Stimulated activated CD4-positive, alpha-beta T cell treated with anti-CD3 and anti-CD28 coated beads, Interleukin-12 subunit alpha, Interleukin-12 subunit beta, amount 100 ng/mL, for 48 hours (primary cell): Measurements from ENCODE around the gene NFKBIB.
"Not testable (repeated sequence)": the region's sequence is repeated elsewhere in the genome, so short reads cannot be mapped to it uniquely, and the experiment has no call there.

Experiments
- DNase-seq, 3 donors: peaks; one replicate each; pipeline ENCODE4 v3.0.0-alpha.2; 2020; ENCODE audit warnings: low read depth in 2 of 3, low spot score in 1 of 3

The NFKBIB gene

GRCh38 chr19:38899447-38900201, at the start of gene NFKBIB, which contains the start of gene SIRT2:
TSS of gene NFKBIB (plus strand) at chr19:38899969. CDS start at chr19:38900033, 64 bp downstream.
TSS of gene SIRT2 (minus strand) at chr19:38899618. CDS start at chr19:38899521, 97 bp downstream.
- peak; percentile 97 to 99 (median 99) for DNase-seq

- peak in 2 of 3 donors; percentile 96 to 99 for DNase-seq
These were observed 49.3 kb upstream of the NFKBIB start for GRCh38 chr19:38850436-38850975.

- DNase-seq = no peak
These were observed 48.7 kb upstream of the NFKBIB start for GRCh38 chr19:38850976-38851621.

- DNase-seq = peak; percentile 83 to 92 (median 86)
These were observed 48.0 kb upstream of the NFKBIB start for GRCh38 chr19:38851622-38852230.

GRCh38 chr19:38852231-38853044, 47.3 kb upstream of the NFKBIB start:
- DNase-seq = peak; percentile 44 to 52 (median 46)

GRCh38 chr19:38853214-38853613, 46.6 kb upstream of the NFKBIB start:
- DNase-seq = no peak

GRCh38 chr19:38854961-38855360, 44.8 kb upstream of the NFKBIB start:
- DNase-seq = not testable (repeated sequence)

GRCh38 chr19:38855751-38856150, 44.0 kb upstream of the NFKBIB start:
- not testable (repeated sequence) for DNase-seq

- no peak for DNase-seq
These were observed 43.0 kb upstream of the NFKBIB start for GRCh38 chr19:38856813-38857212.

GRCh38 chr19:38859631-38860204, 40.1 kb upstream of the NFKBIB start:
- not testable (repeated sequence) for DNase-seq

GRCh38 chr19:38861368-38861767, 38.4 kb upstream of the NFKBIB start:
- DNase-seq = no peak

- no peak for DNase-seq
These were observed 37.3 kb upstream of the NFKBIB start for GRCh38 chr19:38862321-38863059.

GRCh38 chr19:38867171-38867780, 32.5 kb upstream of the NFKBIB start:
- DNase-seq = no peak

GRCh38 chr19:38868551-38868950, 31.2 kb upstream of the NFKBIB start:
- DNase-seq = no peak

GRCh38 chr19:38869160-38869835, 30.5 kb upstream of the NFKBIB start:
- DNase-seq = peak in 1 of 3 donors; percentile 29

GRCh38 chr19:38869836-38870607, 29.7 kb upstream of the NFKBIB start:
- peak; percentile 81 to 92 (median 88) for DNase-seq

- no peak for DNase-seq
These were observed 29.2 kb upstream of the NFKBIB start for GRCh38 chr19:38870612-38871011.

GRCh38 chr19:38873400-38873799, 26.4 kb upstream of the NFKBIB start:
- DNase-seq = not testable (repeated sequence)
